SK-N-SH (cell line): ENCODE data around the gene DDX41.

Source experiments
- CTCF ChIP-seq: fragments of 200-600 bp; sonication (generic); IDR thresholded peaks from 2 replicates; pipeline ENCODE4 v1.6.1; 2017; ENCODE audit warnings: antibody characterized with exemption, mild to moderate bottlenecking, moderate library complexity
- EP300 ChIP-seq, 2 experiments: IDR thresholded peaks; 2 replicates each; pipeline versions ENCODE4 v1.4.0 to v1.6.1; 2012; ENCODE audit warnings: borderline replicate concordance in 1 of 2, low read depth in 1 of 2, low read length in 1 of 2
- EZH2phosphoT487 ChIP-seq: fragments of 200-600 bp; sonication (generic); IDR thresholded peaks from 2 replicates; pipeline ENCODE4 v1.6.1; 2017; ENCODE audit warnings: low read depth, mixed run types, mild to moderate bottlenecking, antibody characterized with exemption, moderate library complexity, borderline replicate concordance
- MAX ChIP-seq: IDR thresholded peaks from 2 replicates; pipeline ENCODE4 v1.4.0; 2012; ENCODE audit warnings: low read depth
- MEF2A ChIP-seq: IDR thresholded peaks from 2 replicates; pipeline ENCODE4 v1.4.0; 2012; ENCODE audit warnings: low read depth, borderline replicate concordance
- MXI1 ChIP-seq: IDR thresholded peaks from 2 replicates; pipeline ENCODE4 v1.6.1; 2012; ENCODE audit warnings: mild to moderate bottlenecking, low read depth, low read length, improper control_type of control experiment
- PBX3 ChIP-seq: IDR thresholded peaks from 2 replicates; pipeline ENCODE4; 2012
- POLR2AphosphoS5 ChIP-seq: IDR thresholded peaks from 2 replicates; pipeline ENCODE4 v1.6.1; 2012; ENCODE audit warnings: low read depth, low read length
- SIN3A ChIP-seq: IDR thresholded peaks from 2 replicates; pipeline ENCODE4 v1.6.1; 2012; ENCODE audit warnings: low read depth, mild to moderate bottlenecking, low read length, moderate library complexity, borderline replicate concordance
- USF2 ChIP-seq: fragments of 150-350 bp; IDR thresholded peaks from 2 replicates; pipeline ENCODE4 v1.6.1; 2017; ENCODE audit warnings: antibody characterized with exemption, low read length, low read depth, borderline replicate concordance
- ZBTB33 ChIP-seq: IDR thresholded peaks from 2 replicates; pipeline ENCODE4 v1.4.0; 2012; ENCODE audit warnings: low read depth, borderline replicate concordance

- TF ChIP-seq MXI1 (no peak), CTCF (no peak), POLR2AphosphoS5 (no peak), SIN3A (no peak), ZBTB33 (no peak), EZH2phosphoT487 (no peak), MAX (no peak), USF2 (no peak), MEF2A (no peak), PBX3 (no peak), EP300 (IDR thresholded peaks at IDR 0.05; ENCODE audit: borderline replicate concordance in 1 of 2, low read depth in 1 of 2, low read length in 1 of 2) (no peak)
Measured at GRCh38 chr5:177526791-177527190, 10.0 kb upstream of the DDX41 start.
